GM18870 (cell line): ENCODE data around the gene SLC25A51.

Experiments
- ATAC-seq: cut with Tn5 transposase; IDR thresholded peaks from one replicate; pipeline ENCODE4 v1.9.1; 2021; ENCODE audit warnings: moderate library complexity; ENCODE audit not compliant: unreplicated experiment

The SLC25A51 gene

DNA sequence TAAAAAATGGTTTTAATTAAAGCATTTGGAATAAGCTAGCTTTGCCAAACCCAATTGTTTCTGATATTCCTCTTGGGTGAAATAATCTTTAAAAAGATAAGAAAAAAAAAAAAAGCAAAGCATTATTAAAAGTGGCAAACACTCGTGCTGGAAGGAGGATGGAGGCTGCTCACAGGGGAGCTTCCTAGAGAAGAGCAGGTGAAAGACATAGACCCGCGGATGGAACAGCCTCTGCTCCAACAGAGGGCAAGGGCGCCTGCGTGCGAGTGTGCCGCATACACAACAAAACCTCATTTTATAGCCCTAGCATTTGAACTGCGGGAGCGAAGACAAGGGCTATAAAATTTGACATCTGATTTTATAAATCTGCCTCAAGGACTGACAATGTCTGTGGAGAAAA, 33.4 kb upstream of the SLC25A51 start:
- ATAC-seq, result no peak

DNA sequence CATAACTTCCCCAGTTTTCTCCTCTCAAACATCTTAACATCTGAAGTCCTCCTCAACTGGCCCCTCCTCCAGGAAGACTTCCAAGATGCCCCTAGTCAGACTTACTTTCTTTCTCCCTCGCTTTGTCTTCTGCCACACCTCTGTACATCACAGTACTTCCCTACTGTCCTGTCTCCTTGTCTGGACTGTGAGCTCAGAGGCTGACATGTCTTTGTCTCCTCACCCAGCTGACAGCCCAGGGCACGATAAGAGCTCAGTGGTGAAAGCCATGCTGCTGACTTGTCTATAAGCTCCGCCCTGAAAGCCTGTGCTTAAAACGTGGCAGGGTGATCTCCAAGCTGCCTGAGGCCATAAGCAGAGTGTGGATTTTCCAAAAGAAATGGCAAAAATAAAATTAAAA, 33.0 kb upstream of the SLC25A51 start:
- no peak for ATAC-seq

DNA sequence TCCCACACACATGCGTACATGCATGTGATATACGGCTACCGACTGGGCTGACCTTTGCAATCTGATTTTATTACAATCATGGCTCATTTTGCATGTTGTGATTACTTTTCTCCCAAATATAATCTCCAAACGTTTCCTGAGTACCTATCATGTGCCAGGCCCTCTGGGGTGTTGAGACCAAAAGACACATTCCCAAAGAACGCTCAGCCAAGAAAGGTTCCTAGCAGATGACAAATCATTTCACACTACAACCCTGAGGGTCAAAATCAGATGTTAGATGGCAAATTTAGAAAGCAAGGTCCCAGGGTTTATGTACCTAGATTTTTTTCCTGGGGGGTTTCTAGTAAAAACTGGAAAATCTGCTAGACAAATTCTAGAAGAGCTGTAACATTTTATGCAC, 32.4 kb upstream of the SLC25A51 start:
- ATAC-seq, result no peak

DNA sequence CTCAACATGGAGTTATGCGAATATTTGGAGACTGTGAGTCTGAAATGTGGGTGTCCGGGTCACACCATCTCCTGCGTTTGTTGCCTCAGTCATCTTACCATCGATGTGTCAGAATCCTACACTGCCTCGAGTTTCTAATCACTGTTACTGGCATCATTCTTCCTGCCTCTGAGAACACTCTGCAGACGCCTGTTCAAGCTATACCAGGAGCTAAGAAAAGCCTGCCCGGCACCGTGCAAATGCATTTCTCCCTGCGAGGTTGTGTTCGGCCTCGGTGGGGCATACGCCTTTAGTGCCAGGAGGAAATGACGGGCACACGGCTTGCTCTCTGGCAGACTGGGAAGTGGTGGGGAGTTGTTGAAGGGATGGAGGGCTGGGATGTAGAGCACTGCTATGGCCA, 31.2 kb upstream of the SLC25A51 start:
- no peak for ATAC-seq

DNA sequence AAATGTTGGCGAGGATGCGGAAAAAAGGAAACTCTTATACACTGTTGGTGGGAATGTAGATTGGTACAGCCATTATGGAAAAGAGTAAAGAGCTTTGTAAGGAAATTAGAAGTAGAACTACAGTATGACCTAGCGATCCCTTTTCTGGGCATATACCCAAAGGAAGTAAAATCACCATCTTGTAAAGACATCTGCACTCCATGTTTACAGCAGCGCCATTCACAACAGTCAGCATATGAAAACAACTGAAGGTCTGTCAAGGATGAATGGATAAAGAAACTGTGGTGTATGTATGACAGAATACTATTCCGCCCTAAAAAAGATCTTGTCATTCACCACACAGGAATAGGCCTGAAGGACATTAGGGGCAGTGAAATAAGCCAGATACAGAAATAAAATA, 27.7 kb upstream of the SLC25A51 start:
- no peak for ATAC-seq

DNA sequence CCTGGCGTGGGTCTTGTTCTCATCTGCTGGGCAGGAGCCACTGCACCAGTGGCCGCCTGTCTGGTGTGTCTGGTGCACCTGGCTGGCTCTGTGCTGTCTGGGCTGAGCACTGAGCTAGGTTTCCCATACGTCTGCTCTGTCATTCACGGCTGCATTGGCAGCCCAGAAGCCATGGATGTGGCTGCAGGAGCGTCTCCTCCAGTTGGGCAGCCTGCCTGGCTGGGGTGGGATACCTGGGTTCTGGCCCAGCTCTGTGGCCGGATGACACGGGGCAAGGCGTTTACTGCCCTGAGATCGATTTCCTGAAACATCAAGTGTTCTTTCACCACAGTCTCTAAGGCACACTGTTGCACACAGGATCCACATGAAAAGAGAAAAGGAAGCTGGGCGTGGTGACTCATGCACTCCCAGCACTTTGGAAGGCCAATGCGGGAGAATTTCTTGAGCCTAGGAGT, 25.5 kb upstream of the SLC25A51 start:
- no peak for ATAC-seq

DNA sequence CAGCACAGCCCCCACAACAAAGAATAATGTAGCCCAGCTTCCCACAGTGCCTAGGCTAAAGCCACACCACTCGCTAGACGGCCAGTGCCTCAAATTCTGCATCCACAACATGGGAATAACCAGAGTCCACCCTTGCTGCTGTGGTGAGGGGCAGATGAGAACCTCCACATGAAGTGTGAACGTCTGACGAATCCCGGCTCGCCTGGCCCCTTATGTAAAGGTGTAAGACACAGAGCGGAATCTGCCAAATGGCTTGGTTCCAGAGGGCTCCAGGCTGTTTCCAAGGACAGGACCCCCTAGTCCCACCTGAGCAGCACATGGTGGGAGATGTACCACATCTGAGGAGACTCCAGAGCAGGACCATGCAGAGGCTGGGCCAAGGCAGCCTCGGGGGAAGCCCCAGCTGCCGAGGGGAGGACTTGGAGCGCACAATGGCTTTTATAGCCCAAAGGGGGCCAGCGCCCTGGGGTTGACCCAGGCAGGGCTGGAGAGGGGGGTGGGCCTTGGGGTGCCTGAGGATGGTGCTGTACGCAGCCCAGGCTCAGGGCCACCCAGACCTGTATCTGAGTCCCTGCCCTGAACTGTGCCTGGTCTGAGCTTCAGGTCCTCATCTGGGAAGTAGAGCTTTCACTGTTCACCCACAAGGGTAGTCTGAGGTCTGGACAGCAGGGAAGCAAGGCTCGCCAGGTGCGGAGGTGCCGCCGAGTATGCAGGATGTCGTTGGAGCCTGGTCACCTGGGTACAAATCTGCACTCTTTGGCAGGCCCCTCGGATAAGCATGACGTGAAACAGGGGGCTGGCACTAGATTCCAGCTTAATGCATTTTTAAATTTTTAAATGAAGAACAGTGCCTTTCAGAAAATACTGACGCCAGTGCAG, 24.9 kb upstream of the SLC25A51 start:
- no peak for ATAC-seq

DNA sequence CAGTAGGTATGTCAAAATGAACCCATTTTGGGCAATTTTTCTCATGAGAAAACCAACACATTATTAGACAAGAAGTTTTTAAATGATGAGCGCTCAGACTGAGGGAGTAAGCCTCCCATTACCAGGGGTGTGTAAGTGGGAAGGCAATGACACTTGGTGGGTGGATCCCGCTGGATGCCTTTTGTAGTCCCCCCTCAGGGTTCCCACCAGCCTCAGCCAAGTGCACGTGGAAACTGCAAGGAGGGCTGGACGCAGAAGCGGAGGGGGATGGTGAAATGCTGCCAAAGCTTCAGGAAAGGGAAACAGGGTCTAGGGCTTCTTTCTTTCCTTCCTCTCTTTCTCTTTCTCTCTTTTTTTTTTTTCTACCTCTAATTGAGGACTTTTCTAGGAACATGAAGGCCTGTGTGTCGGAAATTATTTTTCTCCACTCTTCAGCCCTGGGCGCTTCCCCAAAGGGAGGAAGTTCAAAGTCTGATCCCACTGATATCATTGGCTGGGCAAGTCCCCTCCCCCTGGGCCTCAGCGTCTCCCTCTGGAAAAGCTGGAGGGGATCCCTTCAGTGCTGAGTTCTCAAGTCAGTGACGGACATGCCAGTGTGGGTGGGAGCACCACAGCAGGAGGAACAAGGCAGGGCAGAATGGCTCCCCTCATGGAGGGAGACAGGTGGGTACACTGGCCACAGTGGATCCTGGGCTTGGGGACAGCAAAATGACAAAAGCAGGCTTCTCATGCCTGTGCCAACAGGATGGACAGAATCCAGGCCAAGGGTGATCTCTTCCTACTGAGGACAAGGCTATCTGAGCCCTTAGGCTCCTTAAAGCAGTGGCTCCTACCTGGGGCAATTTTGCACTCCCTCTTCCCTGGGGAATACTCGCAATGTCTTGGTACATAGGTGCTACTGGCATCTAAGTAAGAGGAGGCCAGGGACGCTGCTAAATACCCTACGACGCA, 23.9 kb upstream of the SLC25A51 start:
- no peak for ATAC-seq

DNA sequence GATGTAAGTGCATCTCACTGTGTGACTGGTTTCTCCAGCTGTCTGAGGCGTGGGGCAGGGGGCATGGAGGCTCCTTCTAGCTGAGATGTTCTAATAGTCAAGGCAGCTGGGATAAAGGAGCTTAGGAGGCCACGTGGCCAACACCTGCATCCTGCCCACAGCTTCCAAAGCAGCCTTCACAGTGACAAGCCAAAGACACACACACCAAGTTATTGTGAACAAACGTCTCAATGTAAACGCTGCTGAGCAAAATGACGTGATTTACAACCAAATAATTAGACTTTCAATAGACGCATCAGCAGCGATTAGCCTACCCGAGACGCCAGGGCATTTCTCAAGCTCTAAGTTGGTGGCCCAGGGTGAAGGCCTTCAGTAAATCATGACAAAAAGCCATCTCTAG, 23.2 kb upstream of the SLC25A51 start:
- no peak for ATAC-seq

DNA sequence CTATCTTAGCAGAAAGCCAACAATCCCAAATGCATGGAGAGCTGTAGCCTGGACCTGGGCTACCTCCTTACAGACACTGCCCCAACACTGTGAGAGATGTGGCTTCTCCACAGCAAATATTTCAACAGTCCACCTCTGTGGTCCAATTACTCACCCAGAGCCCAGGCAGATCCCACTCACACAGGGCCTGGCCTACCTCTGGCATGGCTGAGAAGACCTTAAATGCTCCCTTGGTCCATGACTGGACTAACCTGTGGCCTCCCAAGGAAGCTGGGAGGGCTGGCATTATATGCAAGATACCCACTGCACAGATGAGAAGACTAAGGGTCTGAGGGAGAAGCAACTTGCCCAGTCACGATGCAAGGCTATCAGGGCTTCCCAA, 22.8 kb upstream of the SLC25A51 start:
- ATAC-seq, result no peak

DNA sequence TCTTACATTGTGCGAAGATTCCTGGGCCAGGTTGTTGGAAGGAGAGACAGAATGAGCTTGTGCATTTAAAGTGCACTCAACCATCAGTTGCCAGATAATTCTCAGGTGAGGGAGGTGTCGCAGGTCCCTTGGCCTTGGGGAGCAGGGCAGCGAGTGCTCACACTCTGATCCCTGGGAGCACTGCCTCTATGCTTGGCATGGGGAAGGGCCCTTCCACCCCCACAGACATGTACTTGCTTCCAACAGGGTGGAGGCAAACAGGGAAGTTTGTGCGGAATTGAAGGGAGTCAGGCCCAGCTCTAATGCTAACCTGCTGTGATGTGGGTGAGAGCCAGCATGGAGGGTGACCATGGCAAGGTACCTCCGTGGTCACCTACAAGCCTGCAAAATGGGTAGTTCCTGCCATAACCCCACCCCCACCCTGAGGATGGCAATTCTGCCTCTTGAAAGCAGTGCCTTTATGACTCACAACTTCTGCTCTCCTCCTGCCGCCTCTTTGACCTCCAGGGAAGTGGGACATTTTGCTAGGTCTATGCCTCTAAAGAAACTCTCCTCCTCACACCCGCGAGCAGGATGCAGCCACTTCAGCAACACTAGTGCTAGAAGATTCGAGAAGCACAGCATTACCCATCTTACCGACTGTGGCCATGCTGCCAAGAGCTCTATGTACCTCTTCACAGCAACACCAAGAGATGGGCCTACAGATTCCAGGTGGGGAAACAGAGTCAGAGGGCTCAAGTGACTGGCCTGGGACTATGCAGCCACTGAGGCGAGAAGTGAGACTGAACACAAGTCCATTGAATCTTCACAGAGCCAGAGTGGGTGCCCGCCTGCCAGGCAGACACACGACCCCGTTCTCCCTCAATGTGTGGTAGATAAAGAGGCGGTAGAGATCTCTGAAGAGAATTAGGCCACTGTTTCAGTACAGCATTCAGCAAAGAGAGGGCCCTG, 22.1 kb upstream of the SLC25A51 start:
- ATAC-seq, result no peak

DNA sequence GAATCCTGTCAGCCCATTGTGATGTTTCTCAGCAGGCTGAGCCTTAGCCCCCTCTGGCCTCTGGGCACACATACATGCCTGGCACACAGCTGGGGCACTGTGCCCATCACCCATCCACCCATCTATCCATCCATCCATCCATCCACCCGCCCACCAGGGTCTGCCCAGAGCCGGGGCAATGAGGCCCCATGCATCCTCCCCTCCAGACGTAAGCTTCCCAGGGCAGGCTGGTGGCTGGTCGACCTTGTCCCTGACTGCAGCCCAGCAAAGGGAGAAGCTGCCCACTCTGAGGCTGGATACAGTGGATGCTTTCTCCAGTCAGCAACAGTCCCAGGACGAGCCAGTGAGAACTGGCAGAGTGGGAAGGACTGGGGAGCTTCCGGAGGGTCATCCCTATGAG, 21.1 kb upstream of the SLC25A51 start:
- ATAC-seq, result no peak

DNA sequence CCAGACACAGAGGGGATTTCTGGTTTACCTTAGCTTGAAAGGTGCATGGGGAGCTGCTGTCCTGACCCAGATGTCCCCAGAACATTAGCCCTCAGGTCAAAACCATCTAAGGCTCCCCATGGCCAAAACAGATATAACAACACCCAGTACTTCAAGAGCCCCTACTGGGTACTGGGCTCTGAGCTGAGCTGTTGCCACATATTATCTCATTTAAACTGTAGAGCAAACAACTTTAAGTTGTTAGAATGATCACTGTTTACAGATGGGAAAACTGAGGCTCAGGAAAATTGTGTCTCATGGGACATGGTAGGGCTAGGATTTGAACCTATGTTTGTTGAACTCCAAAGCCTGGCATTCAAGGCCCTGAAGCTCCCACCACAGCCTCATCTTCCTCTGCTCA, 20.6 kb upstream of the SLC25A51 start:
- ATAC-seq, result no peak

DNA sequence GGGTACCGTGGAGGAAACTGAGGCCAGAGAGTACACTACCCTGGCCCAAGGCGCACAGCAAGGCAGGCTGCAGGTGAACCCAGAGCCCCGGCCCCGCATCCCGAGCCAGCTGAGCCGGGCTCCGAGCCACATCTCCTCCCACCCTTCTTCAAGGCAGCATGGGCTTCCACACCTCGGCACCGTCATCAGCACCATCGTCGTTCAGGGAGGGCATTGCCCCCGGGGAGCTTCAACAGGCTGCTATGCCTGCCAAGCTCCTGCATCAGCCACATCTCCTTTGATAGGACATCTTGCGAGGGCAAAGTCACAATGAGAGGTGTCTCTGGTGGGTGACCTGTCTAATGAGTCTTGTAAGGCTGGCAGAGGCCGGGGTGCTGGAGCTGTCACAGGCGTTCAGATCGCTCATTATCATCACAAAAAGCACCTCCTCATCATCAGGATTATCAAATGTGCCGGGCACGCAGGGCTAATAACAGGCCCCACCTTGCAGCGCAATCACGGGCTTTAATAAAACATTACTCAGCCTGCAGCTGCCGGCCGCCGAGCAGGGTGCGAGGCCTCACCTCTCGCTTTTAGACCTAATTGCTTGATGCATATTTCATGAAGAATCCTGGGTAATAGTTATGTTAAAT, 20.0 kb upstream of the SLC25A51 start:
- ATAC-seq, result no peak

DNA sequence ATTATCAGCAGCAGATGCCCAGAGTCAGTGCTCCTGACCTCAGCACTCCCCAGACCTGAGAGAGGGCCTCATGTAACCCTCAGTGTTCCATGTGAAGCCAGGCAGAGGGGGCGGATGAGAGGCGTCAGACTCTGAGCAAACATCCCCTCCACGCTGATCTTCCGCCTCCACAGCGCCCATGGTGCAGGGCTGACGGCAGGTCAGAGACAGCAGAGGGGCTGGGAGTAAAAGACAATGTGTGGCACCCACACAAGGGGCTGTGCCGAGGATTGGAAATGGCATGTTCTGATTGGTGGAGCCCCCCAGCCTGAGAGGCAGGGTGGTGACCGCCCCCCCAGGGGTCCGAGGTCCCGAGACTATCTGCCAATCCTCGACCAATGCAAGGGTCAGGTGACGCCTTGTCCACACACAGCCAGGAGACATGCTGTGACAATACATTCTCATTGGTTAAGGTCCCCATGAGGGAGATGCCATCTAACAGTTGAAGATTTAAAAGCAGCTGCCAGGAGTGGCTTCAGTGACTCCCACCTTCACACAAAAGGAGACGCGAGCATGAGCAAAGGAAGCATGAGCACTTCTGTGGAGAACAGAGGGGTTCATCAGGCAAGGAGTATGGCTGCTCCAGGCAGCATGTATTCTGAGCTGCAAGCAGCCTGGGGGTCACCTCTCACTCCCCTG, 19.3 kb upstream of the SLC25A51 start:
- no peak for ATAC-seq

DNA sequence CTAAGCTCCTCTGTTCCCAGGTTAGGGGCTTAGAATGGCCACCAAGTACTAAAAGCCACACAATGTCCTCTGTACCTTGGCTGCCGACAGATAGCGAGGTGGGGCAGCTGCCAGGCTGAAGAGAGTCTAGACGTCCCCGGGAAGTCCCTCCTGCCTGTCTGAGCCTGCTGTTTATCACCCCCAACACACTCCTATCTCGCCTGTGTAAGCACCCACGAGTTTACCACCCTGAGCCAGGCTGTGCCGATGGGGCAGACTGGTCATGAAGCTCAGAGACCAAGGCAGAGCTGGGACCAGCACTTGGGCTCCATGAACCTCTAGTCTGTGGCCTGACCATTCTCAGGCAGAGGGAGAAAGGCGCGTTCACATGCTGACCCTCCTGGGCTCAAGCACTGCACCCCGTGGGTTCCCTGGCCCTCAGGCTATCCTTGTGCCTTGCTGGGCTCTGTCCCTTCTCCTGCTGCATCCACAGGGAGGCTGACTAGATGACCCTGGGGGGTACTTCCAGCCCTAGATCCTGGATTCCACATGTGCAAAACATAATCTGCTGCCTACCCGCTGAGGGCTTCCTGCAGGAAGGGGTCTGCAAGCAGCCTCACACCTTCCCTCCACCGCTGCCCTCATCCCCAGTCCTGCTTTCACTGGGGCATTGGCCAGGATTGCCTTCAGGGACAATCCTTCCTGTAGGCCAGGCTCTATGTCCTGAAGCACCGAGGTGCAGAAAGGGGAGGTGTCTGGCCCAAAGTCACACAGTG, 18.6 kb upstream of the SLC25A51 start:
- ATAC-seq, result no peak

DNA sequence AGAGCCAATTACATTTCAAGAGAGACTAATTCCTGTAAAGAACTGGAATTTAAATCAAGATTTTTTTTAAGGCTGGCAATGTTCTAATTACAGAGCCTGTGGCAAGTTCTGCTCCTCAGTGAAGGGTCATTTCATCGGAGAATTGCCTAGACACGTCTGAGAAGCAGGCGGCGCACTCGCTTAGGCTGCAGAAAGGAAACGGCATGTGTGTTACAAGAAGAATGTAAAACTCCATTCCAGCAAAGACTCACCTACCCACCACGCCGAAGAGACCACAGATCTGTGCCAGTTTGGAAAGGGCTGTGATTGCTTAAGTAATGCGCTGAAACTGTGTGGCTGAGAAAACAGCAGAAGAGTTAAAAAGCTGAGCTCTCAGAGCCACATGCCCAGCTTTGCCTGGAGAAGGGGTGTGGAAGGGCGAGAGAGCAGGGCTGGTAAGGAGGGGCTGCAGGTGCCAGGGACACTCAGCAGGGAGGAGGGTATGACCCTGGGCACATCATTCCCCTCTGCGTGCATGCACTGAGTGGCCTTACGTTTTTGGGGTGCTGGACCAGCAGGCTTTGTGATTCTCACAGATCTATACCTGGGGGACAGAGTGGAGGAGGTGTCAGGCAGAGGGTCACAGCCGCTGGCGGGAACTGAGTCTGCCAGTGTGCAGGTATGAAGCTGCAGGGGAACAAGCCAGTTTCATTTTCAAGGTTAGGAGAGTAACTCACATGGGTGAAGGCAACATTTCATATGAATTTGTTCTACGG, 17.8 kb upstream of the SLC25A51 start:
- no peak for ATAC-seq

DNA sequence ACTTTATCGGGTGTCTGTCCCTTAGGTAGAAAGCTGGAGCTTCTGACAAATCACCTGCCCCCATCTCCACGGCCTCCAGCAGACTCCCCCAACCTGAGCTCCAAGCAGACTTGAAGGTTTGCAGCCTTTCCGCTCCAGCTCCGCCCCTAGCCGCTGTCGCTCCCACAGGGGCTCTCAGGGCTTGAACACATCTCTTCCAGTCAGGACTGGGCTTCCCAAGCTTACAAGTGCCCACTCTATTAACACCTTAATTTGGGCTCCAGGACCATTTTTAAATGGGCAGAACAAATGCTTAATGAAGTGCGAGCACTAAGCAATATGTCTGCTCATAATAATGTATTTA, 17.2 kb upstream of the SLC25A51 start:
- ATAC-seq, result no peak
